ENCODE results near the gene STK33. TPM values are rescaled to one million over a fixed set of nuclear protein-coding genes. Genes with fewer than 3 reads are reported as not detected.

Gene STK33
- total and polyA plus RNA-seq, 2 of the 13 experiments (the other 11 are each of a cell fraction or from before 2014, with no cell fraction given): 2.7 to 12.6 TPM

- TF ChIP-seq AFF4 (CRISPR knock-in tag; IDR thresholded peaks at IDR 0.05) (no peak), THAP11 (CRISPR knock-in tag; IDR thresholded peaks at IDR 0.05) (no peak), ETS1 (CRISPR knock-in tag; IDR thresholded peaks at IDR 0.05) (no peak)
These were observed 37.5 kb upstream of the STK33 start (continued) for GRCh38 chr11:8631395-8632118.

- ChIA-PET POLR2A (no interaction called here), CTCF (ENCODE audit: low intra/inter-chr PET ratio, low total read pairs) (no interaction called here)
- DNase-seq (ENCODE audit: low spot score) (no peak), ATAC-seq (no peak), FAIRE-seq (no peak)
- WGBS (ENCODE audit: low lambda C conversion rate): 60% methylated on average over 1 of the region's 2 CpGs
- no TSS peak for BruUV-seq (replicated peaks)
- in situ Hi-C loops (cut with HindIII; ENCODE audit: extremely low pct_ligation_motif_present, low pct_unique_long_range_greater_than_20kb) (no loop called here), intact Hi-C loops (cut with micrococcal nuclease; ENCODE audit: unreplicated experiment) (no loop called here)
- no peaks in the 10 kb centered on the region for H4K20me1 ChIP-seq (ENCODE audit: insufficient read depth, low read length)
- H3K79me2 ChIP-seq (ENCODE audit: insufficient read depth, low read length): no peaks in the 10 kb centered on the region
- H3K4me2 ChIP-seq (ENCODE audit: low read depth, low read length): no peak overlapping the region
- H3K4me3 ChIP-seq (replicated peaks in 1 of 3; ENCODE audit: insufficient read depth in 1 of 3, low read depth in 2 of 3, low read length in 3 of 3): no peak overlapping the region
- no peaks in the 10 kb centered on the region for H3K4me1 ChIP-seq (ENCODE audit: insufficient read depth, low read length)
- H2AFZ ChIP-seq (ENCODE audit: low read length): no peak overlapping the region
- H3K27ac ChIP-seq (ENCODE audit: extremely low read length, insufficient read depth, low read length): no peak overlapping the region
- peaks cover 17 to 32% of the 10 kb centered on the region in 2 experiments for H3K36me3 ChIP-seq (replicated peaks in 1 of 2; ENCODE audit: control insufficient read depth in 1 of 2, insufficient read depth in 2 of 2, low read length in 2 of 2)
- H3K27me3 ChIP-seq (ENCODE audit: control insufficient read depth in 1 of 2, insufficient read depth in 2 of 2, low read length in 2 of 2): no peaks in the 10 kb centered on the region
- no peaks in the 10 kb centered on the region for H3K9me3 ChIP-seq (ENCODE audit: low read length)
- no peak overlapping the region for H3K9ac ChIP-seq (ENCODE audit: insufficient read depth, low read depth, low read length)
- TF ChIP-seq THAP8 (CRISPR knock-in tag; IDR thresholded peaks at IDR 0.05; ENCODE audit: borderline replicate concordance) (no peak), ZNF235 (CRISPR knock-in tag; IDR thresholded peaks at IDR 0.05; ENCODE audit: borderline replicate concordance) (no peak), ZNF598 (CRISPR knock-in tag; IDR thresholded peaks at IDR 0.05; ENCODE audit: borderline replicate concordance) (no peak), HINFP (CRISPR knock-in tag; IDR thresholded peaks at IDR 0.05; ENCODE audit: low read depth) (no peak), DMTF1 (CRISPR knock-in tag; IDR thresholded peaks at IDR 0.05) (no peak)
These were observed 30.7 kb upstream of the STK33 start for GRCh38 chr11:8624698-8625097.
